HS-5 (cell line): ENCODE measurements around the gene BSN.

Experiments
- DNase-seq: peaks from one replicate; pipeline ENCODE4 v3.0.0-alpha.2; 2012; ENCODE audit warnings: low read depth

Gene BSN

DNA sequence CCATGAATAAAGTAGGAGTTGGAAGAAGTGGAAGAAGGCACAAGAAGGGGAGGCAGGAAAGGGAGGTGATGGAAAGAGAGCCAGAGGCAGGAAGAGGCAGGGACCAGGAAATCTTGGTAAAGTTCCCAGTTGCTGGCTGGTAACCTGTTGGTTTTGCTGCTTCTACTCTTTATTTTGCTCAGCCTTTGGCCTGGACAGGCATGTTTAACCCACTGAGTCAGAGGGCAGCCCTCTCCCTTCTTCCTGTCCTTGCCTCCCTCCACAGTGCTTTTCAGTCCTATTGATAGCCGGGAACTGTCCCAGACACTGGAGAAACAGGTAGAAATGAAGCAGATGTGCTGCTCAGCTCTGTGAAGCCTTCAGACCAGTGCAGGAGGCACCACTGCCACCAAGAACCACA lies 76.5 kb downstream of the BSN start:
- no peak for DNase-seq

DNA sequence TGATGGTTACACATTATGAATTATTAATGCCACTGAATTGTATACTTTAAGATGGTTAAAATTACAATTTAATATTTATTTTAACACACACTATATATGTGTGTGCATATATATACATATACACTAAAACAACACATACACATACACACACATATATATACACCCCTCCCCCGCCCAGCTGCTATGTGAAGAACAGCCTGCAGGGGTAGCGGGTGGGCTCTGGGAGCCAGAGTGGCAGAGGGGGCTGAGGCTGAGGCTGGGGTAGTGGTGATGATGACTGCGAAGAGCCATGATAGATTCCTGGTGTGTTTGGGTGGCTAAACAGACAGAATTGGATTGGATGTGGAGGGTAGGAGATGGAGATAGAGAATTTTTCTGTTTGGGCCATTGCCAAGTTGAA lies 80.5 kb downstream of the BSN start:
- DNase-seq: no peak

- no peak for DNase-seq
Measured at GRCh38 chr3:49636883-49637609, 82.8 kb downstream of the BSN start.

DNA sequence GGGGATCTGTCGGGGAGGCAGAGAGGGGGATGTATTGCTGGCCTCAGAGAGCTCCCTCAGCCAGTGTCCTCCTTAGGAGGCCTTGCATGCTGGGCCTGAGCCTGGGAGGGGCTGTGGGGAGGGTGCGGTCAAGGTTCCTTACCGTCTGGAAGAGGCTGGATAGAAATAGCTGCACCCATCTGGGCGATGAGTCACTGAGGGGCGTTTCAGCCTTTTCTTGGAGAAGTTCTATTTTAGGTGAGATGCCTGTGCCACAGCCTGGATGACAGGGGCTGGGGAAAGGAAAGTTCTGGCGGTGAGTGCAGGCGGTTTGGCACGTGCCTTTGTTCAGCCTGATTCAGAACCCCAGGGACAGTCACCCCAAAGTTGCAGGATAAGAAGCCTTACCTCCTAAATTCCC lies 84.2 kb downstream of the BSN start:
- DNase-seq: peak; percentile 30

DNA sequence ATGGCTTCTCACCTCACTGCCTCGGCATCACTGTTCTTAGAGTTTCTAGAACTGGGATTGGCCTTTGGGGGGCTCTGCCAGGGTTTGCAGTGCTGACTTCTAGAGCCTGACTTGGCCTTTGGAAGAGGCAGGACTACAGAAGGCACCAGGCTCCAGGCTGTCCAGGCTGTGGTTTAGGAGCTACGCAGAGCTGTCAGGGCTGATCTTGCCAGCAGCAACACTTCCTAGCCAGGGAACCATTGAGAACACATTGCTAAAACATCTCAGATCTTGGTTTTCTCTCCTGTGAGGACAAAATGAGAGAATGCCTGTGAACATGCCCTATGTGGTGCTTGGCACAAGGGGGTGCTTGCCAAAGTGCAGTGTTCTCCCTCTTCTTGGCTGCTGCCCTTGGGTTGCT lies 85.3 kb downstream of the BSN start:
- DNase-seq: no peak

DNA sequence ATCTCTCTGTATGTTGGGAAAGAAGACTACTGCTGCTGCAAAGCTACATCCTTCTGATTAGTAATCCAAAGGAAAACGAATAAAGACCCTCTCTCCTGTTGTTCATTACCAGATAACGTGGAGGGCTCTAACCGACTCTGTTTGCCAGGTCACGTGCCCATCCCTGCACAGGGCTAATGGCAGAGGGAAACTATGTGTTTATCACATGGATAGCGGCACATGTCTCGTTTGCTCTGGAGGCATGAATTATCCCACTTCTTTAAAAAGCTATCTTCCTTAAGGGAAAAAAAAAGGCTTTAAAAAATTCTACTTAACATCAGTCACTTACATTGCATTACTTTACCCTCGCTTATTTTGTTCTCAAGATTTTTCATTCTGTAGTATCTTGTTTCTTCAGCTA lies 87.0 kb downstream of the BSN start:
- DNase-seq: no peak

DNA sequence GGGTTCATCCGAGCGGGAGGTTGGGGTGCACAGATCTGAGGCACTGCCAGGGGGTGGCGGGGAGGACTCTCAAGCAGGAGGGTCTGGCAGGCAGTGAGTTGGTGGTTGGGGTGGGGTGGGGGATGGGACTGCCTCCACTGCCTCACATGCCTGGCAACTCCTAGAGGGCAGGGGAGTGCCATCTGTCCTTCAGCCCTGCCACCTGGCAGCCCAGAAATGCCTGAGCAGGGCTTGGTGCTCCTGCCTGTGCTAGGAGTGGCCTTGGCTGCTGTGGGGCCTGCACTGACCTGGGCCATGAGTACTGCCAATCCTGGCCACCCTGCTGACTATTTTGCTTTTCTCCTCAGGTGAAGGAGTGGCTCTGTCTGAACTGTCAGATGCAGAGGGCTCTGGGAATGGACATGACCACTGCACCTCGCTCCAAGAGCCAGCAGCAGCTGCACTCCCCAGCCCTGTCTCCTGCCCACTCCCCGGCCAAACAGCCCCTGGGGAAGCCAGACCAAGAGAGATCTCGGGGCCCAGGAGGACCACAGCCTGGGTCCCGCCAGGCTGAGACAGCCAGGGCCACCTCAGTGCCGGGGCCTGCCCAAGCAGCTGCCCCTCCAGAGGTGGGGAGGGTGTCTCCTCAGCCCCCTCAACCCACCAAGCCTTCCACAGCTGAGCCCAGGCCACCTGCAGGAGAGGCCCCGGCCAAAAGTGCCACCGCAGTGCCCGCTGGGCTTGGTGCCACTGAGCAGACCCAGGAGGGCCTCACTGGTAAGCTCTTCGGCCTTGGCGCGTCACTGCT lies 87.8 kb downstream of the BSN start:
- no peak for DNase-seq

GRCh38 chr3:49642708-49643145 lies 88.5 kb downstream of the BSN start:
- DNase-seq: no peak

DNA sequence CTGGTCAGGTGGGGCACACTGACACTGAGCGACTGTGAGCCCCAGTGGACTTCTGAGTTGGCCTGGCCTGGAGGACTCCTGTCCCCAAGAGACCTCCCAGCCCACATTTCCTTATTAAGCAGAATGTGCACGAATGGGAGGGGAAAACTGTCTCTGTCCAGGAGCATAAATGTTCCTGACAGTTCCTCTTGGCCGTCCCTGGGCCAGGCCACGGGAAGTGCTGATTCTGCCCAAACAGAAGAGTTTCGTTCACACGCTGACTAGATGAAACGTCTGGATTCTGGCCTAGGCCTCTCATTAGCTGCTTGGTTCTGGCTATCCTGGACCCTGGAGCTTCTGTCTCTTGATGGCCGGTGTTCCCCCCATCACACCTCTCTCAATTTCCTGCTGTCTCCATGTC lies 90.4 kb downstream of the BSN start:
- no peak for DNase-seq

- no peak for DNase-seq
Measured at GRCh38 chr3:49646236-49646635, 92.0 kb downstream of the BSN start.

DNA sequence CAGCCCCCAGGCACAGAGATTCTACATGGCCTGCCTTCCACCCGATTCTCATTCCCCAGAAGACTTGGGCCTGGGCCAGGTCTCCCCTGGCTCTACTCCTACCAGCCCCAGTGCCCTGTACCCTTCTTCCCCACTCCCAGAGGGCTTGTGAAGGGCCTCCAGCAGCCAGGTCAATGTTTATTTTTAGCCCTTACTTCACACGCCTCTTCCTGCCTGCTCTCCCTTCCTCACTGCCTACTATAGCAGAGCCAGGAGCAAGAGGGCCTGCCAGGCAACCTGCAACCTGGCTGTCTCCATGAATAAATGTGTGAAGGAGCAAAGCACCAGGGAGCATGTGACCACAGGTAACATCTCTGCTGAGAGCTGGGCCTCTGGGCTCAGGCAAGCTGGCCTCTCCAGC lies 93.5 kb downstream of the BSN start:
- no peak for DNase-seq

DNA sequence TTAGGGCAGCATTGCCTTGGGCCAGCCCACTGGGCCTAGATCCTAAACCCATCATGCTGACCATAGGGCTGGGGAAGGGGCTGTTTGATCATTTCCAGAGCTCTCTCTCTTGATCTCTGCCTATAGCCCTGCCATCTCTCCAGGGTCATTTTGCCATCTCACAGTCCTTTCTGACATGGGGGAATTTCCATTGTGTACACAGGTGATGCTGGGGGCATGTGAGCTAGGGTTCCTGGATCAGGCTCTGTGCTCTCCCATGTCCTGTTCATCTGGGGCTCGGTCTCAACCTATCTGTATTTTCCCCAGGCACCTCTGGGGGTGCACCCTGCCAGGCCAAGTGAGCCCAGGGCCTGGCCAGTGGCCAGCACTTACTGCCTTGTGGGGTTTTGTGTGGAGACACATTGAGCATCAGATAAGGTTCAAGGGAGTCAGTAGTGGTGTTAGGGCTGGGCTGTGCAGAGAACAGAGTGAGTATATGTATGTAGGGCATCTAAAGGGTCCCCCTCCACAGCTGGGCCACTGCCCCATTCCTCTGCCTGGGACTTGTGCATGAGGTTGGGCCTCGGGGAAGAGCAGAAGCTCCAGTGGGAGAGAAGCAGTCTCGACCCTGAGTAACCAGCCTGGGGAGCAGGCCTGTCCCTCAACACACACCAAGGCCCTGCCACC lies 94.2 kb downstream of the BSN start:
- no peak for DNase-seq

DNA sequence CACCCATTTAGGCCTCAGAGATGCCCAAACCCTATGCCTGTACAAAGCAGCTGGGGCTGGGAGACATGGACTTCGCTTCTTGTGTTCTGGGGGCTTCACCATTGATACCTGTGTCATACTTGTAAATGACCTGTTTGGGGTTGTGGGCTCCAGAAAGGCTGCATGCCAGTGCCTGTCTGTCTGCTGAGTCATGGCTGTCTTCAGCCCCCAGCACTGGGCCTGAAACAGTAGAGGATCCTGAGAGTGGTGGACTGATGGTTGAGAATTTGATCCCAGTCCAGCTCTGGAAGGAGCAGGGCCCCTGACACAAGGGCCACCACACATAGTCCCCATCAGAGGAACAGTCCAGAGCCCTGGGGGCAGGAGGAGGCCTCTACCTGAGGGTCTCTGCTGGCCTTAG lies 95.3 kb downstream of the BSN start:
- no peak for DNase-seq

- DNase-seq: no peak
Measured at GRCh38 chr3:49650177-49650576, 95.9 kb downstream of the BSN start.

GRCh38 chr3:49650637-49651036 lies 96.4 kb downstream of the BSN start:
- no peak for DNase-seq

- DNase-seq: no peak
Measured at GRCh38 chr3:49652218-49652902, 98.1 kb downstream of the BSN start.

- DNase-seq: no peak
Measured at GRCh38 chr3:49652903-49653415, 98.7 kb downstream of the BSN start.

DNA sequence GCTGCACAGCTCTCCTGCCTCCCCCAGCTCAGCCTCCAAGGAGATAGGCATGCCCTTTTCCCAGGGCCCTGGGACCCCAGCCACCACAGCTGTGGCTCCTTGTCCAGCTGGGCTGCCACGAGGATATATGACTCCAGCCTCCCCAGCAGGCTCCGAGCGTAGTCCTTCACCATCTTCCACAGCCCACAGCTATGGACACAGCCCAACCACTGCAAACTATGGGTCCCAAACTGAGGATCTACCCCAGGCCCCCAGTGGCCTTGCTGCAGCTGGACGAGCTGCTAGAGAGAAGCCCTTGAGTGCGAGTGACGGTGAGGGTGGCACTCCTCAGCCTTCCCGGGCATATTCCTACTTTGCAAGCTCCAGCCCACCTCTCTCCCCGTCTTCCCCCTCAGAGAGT lies 99.3 kb downstream of the BSN start:
- no peak for DNase-seq

GRCh38 chr3:49654176-49654825 lies 100.0 kb downstream of the BSN start:
- no peak for DNase-seq

GRCh38 chr3:49654955-49655556 lies 100.8 kb downstream of the BSN start:
- DNase-seq: no peak

GRCh38 chr3:49655731-49656285 lies 101.5 kb downstream of the BSN start:
- no peak for DNase-seq
